Stimulated activated CD8-positive, alpha-beta memory T cell treated with anti-CD3 and anti-CD28 coated beads, Interleukin-7, amount 100 ng/mL, for 48 hours (primary cell): ENCODE results near the gene FAM114A1.
"Not testable (repeated sequence)": the region's sequence is repeated elsewhere in the genome, so short reads cannot be mapped to it uniquely, and the experiment has no call there.

Experiments used
- DNase-seq, 2 donors: peaks; one replicate each; pipeline ENCODE4 v3.0.0-alpha.2; 2020; ENCODE audit warnings: low read depth in 1 of 2; ENCODE audit errors: extremely low read depth in 1 of 2

FAM114A1 gene

DNA sequence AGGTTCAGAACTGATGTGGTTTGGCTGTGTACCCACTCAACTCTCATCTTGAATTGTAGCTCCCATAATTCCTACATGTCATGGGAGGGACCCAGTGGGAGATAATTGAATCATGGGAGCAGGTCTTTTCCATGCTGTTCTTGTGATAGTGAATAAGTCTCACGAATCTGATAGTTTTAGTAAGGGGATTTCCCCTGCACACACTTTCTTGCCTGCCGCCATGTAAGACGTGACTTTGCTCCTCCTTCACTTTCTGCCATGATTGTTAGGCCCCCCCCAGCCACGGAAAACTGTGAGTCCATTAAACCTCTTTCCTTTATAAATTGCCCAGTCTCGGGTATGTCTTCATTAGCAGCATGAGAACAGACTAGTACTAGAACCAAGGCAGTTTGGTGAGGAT lies 91.6 kb downstream of the FAM114A1 start:
- not testable (repeated sequence) for DNase-seq

DNA sequence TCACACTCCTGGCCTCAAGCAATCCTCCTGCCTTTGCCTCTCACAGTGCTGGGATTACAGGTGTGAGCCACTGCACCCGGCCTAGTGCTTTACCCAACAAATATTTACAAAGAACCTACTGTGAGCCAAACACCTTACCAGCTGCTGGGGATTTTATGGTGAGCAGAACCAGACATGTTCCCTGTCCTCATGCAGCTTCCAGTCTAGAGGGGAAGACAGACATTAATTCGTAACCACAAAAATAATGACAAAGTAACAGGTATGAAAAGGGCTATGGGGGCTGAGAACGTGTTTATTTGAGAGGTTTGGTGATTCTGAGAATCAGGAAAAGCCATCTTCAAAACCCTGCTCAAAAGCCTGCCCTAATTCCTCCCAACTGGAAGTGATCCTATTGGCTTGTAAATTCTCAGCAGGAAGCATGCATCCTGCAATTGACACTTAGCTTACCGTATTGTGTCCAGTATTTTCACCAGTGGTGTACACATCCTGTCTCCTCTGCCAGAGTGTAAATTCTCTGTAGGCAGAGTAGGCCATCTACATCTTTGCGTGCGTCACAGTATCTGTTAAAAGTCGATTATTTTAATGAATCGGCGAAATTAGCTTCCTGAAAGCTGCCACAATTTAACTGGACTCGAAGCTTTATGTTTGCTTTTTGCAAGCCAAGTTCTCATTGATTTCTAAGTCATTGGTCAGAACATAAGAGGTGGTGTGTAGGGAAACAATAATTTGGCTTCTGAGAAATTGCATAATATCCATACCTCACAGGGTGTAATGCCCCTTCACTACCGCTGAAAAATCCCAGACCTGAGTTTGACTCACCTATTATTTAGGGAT lies 97.6 kb downstream of the FAM114A1 start:
- DNase-seq, result no peak

DNA sequence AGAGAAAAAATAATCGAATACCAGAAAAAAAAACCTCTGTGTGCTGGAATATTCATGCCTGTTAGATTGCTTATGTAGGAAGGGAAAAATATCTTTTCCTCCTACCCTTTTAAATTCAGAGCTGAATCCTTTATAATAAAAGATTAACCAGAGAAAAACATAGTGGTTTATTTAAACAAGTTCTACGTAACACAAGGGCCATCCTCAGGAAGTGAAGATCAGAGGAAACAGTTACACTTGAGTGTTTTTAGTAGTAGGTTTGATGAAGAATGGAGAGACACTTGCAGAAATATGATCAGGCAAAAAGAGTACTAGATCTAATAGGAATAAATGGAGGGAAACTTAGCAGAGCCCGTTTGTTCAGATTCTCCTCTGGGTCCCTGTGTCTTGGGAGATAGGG lies 98.3 kb downstream of the FAM114A1 start:
- no peak for DNase-seq

DNA sequence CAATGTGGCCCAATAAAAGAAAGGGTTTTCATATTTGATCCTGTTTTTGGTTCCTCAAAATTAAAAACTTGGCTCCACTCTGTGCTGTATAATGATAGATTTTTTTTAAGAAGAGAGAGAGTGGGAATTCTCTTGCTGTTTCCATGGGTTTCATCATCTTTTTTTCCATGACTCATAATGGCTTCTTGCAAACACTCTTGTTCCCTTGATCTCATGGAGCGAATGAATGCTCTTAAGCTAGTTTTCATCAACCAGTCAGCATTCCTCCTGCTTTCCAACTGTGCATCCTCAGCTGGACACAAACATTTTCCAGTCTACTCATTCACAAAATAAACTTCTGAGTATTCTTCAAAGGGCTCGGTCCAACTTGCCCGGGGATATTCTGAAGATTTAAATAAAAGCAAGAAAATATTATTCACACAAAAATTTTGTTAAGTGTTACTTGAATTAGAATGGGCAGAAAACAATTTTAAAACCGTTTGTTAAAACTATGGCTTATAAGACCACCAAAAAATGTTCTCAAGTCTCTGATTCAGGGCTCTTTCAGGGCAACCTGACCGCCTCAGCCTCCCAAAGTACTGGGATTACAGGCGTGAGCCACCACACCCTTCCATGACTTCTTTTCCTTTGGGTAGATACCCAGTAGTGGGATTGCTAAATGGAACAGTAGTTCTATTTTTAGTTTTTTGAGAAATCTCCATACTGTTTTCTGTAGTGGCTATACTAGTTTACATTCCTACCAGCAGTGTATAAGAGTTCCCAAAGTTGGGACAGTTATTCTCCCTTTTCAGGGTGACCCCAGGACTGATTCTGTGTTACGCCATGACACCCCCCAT lies 99.9 kb downstream of the FAM114A1 start:
- no peak for DNase-seq

DNA sequence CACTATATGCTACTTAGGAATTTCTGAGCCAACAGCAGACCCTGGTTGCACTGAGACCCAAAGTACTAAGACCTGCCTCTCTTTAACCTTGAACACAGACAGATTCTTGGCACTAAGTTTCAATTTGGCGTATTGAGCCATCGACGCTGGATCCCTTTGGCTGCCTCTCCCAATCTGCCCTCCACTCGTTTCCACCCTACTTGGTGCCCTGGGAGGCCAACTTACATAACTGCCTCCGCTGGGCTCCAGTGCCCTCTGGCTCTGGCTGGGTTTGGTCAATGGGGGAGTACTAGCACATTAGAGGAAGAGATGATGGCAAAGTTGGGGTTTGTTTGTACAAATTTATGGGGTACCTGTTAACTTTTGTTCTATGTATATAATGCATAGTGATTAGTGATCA lies 101.1 kb downstream of the FAM114A1 start:
- no peak for DNase-seq

DNA sequence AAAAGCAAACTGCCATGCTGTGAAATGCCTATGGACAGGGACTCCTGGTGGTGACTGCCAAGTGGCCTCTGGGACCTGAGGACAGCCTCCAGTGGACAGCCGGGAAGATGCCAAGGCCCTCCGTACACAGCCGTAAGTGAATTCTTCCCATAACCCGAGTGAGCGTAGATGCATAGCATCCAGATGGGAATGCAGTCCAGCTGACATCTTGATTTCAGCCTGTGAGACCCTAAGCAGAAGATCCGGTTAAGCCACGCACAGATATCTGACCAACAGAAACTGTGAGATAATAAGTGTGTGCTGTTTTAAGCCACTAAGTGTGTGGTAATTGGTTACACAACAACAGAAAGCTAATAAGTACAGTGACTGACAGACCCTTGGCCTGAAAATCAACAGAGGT lies 108.7 kb downstream of the FAM114A1 start:
- DNase-seq, result no peak

DNA sequence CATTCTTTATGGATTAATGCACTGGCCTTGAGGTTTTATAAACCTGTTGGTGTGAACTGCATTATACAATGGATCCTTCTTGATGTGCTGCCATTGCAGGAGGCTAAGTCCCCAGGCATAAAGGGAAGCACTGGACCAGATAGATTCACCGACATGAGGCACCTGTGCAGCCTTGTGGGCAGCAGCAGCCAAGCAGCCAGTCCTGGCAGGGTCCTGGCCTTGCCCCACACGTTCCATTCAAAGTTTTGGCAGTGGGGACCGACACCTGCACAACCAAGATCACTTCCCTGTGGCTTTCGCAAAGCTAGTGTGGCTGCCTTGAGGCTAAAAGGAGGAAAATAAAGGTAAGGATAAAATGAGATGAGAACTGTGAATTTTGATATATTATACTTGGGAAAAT lies 111.5 kb downstream of the FAM114A1 start:
- no peak for DNase-seq

DNA sequence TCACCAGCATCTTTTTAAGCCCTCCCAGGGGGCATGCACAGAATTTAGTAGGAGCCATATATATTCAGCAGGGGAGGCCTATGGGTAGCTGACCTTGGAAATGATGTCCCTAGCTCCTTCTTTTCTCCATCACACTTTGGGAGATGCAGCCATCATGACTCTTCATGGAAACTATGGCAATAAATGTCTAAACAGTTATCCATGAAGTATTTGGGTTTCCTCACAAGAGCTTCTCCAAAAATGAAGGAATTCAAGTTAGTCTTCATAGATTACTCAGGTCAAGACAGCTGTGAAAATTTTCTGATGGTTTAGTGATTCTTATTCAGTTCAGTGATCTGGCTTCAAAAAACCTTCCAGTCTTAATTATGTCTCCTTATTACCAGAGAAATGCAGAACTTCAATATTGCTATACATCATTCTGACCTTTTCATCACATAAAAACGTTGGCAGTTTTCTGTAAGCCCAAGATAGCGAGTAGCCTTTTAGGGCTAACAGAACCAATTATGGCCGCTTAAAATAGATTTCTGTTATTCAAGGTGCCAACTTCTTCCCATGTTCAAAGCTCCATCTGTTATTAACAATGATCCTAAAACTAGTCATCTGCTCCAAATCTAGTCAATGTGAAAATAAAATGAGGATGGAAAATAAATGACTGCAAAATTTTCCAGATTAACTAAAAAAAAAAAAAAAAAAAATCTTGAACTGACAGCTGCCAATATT lies 112.1 kb downstream of the FAM114A1 start:
- DNase-seq, result no peak

DNA sequence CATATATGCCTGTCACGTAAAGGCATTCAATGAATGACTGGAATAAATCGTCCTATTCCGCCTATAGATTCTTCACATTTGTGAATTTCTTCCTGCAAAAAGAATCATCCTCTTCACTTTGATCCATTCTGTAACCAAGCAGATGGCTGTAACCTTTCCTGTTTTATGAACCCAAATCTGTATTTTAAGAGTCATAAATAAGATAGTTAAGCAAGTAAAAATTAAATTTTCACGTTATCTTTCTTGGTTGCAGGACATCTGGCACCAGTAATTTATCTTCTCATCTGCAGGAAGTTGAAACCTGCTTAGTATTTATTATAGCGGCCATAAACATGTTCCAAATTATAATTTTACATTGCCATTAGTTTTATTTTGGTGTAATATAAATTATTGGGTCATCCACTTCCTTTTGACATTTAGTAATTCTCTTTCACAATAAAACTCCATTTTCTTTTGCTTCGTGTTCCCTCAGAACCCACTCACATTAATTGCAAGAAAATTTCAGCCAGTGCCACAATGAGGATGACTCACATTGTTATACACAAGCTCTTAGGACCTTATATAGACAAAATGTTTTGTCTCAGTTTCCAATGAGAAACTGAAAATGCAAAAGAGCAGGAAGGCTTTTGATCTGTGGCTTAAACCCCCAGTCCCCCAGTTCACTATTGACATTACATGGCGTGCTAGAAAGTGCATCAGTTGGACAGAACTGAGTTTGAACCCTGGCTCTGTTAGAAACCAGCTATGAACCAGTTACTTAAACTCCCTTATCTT lies 113.5 kb downstream of the FAM114A1 start:
- DNase-seq, result no peak

DNA sequence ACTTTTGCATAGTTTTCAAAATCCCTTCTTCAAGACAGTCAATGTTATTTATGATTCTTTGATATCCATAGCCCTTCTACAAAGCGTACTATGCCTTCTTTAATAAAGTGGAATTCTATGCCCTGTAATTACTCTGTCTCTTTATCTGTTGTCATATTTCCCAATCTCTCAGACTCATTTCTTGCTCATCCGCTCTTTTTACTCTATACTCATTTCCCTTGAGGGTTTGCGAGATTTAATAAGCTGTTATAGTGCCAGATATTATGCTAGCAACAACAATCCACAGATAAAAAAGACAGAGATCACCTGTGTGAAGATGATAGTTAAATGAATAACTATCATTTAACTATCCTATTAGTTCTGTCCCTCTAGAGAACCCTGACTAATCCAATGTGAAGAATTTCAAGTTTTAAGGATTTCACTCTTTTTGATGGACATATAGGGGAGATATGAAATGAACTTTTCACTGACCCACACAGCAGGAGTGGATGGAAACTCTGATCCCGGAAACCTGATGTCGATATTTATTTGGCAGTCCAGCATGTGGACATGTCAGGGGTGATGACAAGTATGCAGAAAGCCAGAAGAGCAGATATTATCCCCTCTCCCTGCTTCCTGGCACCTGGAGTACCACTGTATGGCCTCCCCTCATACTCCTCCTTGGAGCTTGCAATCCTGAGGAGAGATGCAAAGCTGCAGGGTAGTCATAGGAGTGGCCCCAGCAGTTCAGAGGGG lies 114.9 kb downstream of the FAM114A1 start:
- DNase-seq, result no peak

DNA sequence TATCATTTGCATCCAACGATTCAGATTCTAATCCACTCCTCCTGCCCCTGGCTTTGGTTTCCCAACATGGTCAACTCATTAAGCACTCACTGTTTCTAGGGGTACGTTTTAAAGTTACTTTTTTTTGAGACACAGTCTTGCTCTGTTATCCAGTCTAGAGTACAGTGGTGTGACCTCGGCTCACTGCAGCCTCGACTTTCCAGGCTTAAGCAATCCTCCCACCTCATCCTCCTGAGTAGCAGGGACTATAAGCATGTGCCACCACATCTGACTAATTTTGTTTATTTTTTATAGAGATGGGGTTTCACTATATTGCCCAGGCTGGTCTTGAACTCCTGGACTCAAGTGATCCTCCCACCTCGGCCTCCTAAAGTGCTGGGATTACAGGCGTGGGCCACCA lies 115.7 kb downstream of the FAM114A1 start:
- no peak for DNase-seq

DNA sequence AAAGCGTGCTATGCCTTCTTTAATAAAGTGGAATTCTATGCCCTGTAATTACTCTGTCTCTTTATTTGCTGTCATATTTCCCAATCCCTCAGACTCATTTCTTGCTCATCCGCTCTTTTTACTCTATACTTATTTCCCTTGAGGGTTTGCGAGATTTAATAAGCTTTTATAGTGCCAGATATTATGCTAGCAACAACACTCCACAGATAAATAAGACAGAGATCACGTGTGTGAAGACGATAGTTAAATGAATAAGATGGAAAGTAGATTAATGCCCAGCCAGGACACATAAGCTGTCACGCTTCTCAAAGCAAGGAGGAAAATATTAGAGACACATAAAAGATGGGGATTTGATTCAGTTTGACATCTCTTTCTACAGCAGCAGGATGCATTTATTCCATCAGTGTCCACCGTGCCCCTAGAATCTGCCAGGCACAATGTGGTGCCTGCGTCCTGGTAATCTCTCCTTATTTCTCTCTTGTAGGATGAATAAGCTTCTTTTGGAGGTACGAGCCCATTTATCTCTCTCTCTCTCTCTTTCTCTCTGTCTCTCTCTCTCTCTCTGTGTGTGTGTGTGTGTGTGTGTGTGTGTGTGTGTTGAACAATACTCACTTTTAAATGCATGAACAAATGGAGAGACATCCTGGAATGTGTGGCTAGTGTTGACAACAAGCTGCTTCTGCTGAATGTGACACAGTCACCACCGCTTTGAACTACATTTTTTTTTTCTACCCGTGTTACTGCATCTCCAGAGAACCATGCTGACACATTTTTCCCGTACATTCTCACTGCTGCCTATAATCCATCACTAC lies 116.4 kb downstream of the FAM114A1 start:
- DNase-seq, result no peak

DNA sequence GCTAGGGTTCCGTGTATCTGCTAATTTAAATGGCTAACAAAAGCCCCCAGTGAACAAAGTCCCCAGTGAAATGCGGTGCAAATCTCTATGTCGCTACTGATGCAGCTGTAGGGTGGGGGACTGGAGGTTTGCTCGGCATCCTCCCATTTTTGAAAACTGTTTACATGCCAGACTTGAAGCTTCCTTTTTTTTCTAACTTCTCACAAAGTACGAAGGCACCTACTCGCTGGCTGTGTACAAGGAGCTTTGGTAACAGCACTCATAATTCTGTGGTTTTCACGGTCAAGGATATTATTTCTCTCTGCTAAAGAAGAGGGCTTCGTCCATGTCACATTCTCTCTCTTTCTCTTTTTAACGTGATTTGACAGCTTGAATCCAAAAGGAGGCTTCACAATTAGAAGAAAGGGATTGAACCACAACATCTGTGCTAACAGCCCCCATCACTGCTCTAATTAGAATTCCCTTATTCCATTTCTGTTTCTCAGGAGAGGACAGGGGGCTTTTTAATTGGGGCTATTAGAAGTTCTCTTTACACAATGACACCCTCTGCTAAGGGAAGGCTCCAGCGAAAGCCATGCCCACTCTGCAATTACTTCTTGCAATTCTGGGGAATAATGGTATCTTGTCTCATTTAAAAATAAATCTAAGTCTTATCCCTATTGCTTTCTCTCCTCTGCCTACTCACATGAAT lies 117.9 kb downstream of the FAM114A1 start:
- no peak for DNase-seq

DNA sequence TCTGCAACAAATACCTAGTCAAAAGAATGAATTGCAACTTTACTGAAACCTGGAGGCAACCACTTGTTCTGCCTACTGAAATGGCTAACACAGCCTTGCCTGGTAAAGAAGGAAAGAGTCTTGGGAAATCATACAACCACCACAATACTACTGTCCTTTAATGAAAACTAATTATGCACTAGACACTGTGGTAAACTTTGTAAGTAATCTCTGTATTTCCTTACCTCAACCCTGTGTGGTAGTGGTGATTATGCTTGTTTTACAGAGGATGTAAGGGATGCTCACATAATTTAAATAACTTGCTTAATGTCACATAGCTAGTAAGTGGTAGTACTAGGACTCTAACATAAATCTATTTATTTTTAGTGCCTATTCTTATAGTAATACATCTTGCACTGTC lies 119.9 kb downstream of the FAM114A1 start:
- DNase-seq, result no peak

DNA sequence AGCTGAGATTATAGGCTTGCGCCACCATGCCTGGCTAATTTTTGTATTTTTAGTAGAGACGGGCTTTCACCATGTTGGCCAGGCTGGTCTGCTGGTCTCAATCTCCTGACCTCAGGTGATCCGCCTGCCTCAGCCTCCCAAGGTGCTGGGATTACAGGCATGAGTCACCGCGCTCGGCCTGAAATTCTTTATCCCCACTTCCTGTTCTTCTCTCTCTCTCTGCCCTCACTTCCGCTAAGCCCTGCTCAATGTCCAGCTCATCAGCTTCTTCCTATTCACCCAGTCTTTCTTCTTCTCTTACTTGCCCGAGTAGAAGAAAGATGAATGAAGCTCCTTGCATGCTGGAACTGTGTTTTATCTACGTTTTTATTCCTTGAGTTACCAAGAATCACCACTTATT lies 120.7 kb downstream of the FAM114A1 start:
- DNase-seq, result not testable (repeated sequence)

DNA sequence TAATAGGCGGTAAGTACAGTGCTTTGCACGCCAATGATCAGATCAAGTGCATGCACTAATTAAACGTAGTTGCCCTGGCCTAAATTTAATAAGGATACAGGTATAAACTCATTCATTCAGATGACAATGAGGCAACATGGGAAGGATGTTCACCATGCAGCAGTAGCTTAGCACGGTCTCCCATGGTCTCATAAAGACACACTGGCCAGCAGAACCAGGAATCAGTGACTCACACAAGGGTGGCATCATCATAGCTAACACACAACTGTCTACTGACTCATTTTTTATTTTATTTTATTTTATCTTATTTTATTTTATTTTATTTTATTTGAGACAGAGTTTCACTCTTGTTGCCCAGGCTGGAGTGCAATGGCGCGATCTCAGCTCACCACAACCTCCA lies 121.9 kb downstream of the FAM114A1 start:
- DNase-seq, result no peak

DNA sequence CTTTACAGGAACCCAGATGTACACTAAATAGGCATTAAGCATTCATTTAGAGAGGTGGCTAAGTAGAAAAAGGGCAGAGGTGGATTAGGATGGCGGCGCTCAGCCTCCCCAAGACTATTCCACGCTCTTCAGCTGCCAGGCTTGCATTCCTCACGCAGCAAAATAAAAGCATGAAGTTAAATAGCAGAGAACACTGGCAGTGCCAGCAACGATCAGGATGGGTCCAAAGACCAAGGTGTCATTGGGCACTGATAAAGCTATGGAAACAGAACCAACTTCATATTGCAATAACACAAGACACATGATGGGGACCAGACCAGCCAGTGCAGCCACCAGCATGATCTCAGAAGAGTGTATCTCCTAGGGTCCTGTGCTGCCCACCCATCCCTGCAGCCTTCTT lies 122.6 kb downstream of the FAM114A1 start:
- no peak for DNase-seq

DNA sequence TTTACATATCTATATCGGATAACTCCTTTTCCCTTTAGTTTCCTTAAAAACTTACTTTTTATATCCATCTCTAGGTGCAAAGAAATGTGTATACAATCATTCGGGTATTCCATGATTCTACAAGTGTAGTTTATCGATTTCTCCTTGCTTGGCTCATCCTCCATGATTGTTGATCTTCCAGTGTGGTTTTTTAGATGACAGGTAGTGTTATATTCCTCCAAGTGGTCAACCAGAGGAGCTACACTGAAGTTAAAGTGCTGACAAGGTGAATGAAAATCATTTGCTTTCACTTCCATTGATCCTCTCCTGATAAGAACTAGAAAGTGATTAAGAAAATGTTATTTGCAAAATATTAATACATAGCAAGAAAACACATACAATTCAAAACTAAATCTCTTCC lies 126.1 kb downstream of the FAM114A1 start:
- DNase-seq, result no peak

DNA sequence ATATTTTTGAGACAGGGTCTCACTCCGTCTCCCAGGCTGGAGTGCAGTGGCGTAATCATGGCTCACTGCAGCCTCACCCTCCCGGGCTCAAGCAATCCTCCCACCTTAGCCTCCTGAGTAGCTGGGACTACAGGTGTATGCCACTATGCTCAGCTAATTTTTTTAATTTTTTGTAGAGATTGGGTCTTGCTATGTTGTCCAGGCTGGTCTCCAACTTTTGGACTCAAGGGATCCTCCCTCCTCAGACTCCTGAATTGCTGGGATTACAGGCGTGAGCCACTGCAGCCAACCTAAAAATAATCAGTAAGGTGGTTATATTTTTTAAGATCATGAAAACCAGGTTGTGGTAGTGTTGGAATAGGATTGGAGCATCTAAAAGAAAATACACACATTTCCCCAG lies 126.5 kb downstream of the FAM114A1 start:
- no peak for DNase-seq
